GM23338 (cell line): ENCODE results near the gene ULBP2. TPM values are rescaled to one million over a fixed set of nuclear protein-coding genes. Genes with fewer than 3 reads are reported as not detected.

Experiments
- ATAC-seq: fragments of 200-7000 bp; cut with Tn5 transposase; 3 replicates; pipeline ENCODE4 v1.9.1; 2020
- DNase-seq: peaks from one replicate; pipeline ENCODE4 v3.0.0-alpha.2; 2015; ENCODE audit warnings: low spot score
- H2AFZ ChIP-seq: fragments of 200-600 bp; sonication (generic); 2 replicates; pipeline ENCODE4 v1.8.0; 2016; ENCODE audit warnings: antibody characterized with exemption, mild to moderate bottlenecking, moderate library complexity
- H3F3A ChIP-seq: fragments of 200-600 bp; sonication (generic); replicated peaks from 2 replicates; pipeline ENCODE4 v1.8.0; 2017; ENCODE audit warnings: antibody characterized with exemption, mixed run types, low read depth
- H3K27ac ChIP-seq: fragments of 200-600 bp; sonication (generic); 2 replicates; pipeline ENCODE4 v1.6.1; 2016; ENCODE audit warnings: low read depth
- H3K27me3 ChIP-seq: fragments of 200-600 bp; sonication (generic); 2 replicates; pipeline ENCODE4 v1.8.0; 2016; ENCODE audit warnings: mild to moderate bottlenecking, mixed run types, moderate library complexity; ENCODE audit not compliant: insufficient read depth
- H3K36me3 ChIP-seq: fragments of 200-600 bp; sonication (generic); 2 replicates; pipeline ENCODE4 v1.8.0; 2016; ENCODE audit warnings: mild to moderate bottlenecking; ENCODE audit not compliant: insufficient read depth
- H3K4me1 ChIP-seq: fragments of 200-600 bp; sonication (generic); 2 replicates; pipeline ENCODE4 v1.8.0; 2016; ENCODE audit warnings: mild to moderate bottlenecking, moderate library complexity; ENCODE audit not compliant: insufficient read depth
- H3K4me2 ChIP-seq: fragments of 200-600 bp; sonication (generic); 2 replicates; pipeline ENCODE4 v1.7.1; 2017; ENCODE audit warnings: mixed run types
- H3K4me3 ChIP-seq: fragments of 200-600 bp; sonication (generic); 2 replicates; pipeline ENCODE4 v1.6.1; 2016; ENCODE audit warnings: mixed run types
- H3K79me2 ChIP-seq: fragments of 200-600 bp; sonication (generic); replicated peaks from 2 replicates; pipeline ENCODE4 v1.8.0; 2017; ENCODE audit warnings: mild to moderate bottlenecking; ENCODE audit not compliant: insufficient read depth
- H3K9me2 ChIP-seq: fragments of 200-600 bp; sonication (generic); 2 replicates; pipeline ENCODE4 v1.8.0; 2017; ENCODE audit not compliant: insufficient read depth
- H4K20me1 ChIP-seq: fragments of 200-600 bp; sonication (generic); replicated peaks from 2 replicates; pipeline ENCODE4 v1.8.0; 2017; ENCODE audit warnings: mild to moderate bottlenecking; ENCODE audit not compliant: insufficient read depth
- H3K27ac Mint-ChIP-seq: 2 replicates; pipeline ENCODE4 v1.8.0; 2020; ENCODE audit warnings: inconsistent platforms, mild to moderate bottlenecking, moderate library complexity, mixed read lengths
- H3K27me3 Mint-ChIP-seq: 3 replicates; pipeline ENCODE4 v1.8.0; 2022; ENCODE audit warnings: low read depth, mild to moderate bottlenecking, moderate library complexity, mixed read lengths, inconsistent platforms; ENCODE audit not compliant: insufficient read depth, poor library complexity
- H3K36me3 Mint-ChIP-seq: 3 replicates; pipeline ENCODE4 v1.8.0; 2021; ENCODE audit warnings: low read depth, mild to moderate bottlenecking, inconsistent platforms, moderate library complexity, mixed read lengths
- H3K4me1 Mint-ChIP-seq: 3 replicates; pipeline ENCODE4 v1.8.0; 2020; ENCODE audit warnings: mild to moderate bottlenecking, inconsistent platforms, mixed read lengths
- H3K4me3 Mint-ChIP-seq: 3 replicates; pipeline ENCODE4 v1.8.0; 2021; ENCODE audit warnings: moderate library complexity, mild to moderate bottlenecking, inconsistent platforms, mixed read lengths
- H3K9me3 Mint-ChIP-seq: 3 replicates; pipeline ENCODE4 v1.8.0; 2020; ENCODE audit warnings: moderate library complexity, mild to moderate bottlenecking, inconsistent platforms, mixed read lengths
- CREB1 ChIP-seq: fragments of 250-450 bp; sonication (Bioruptor Pico); IDR thresholded peaks from 2 replicates; pipeline ENCODE4 v1.5.0; 2020; ENCODE audit warnings: low read depth, mild to moderate bottlenecking, moderate library complexity
- CTCF ChIP-seq, 2 experiments: fragments of 200-600 bp in 1 of 2; sonication (generic) in 1 of 2; conservative IDR thresholded peaks; 2 replicates each; pipeline versions ENCODE4 v1.5.1 to v1.6.1; 2016 to 2017; ENCODE audit warnings: antibody characterized with exemption in 2 of 2, low read depth in 2 of 2, mild to moderate bottlenecking in 2 of 2, moderate library complexity in 1 of 2
- ETS1 ChIP-seq: IDR thresholded peaks from 2 replicates; pipeline ENCODE4 v1.6.1; 2016; ENCODE audit warnings: antibody characterized with exemption
- EZH2 ChIP-seq: fragments of 200-600 bp; sonication (generic); IDR thresholded peaks from one replicate; pipeline ENCODE4 v1.8.0; 2017; ENCODE audit warnings: antibody characterized with exemption, mild to moderate bottlenecking, low read depth; ENCODE audit not compliant: unreplicated experiment
- EZH2phosphoT487 ChIP-seq: fragments of 200-600 bp; sonication (generic); IDR thresholded peaks from one replicate; pipeline ENCODE4 v1.8.1; 2018; ENCODE audit warnings: antibody characterized with exemption; ENCODE audit not compliant: unreplicated experiment
- NANOG ChIP-seq: IDR thresholded peaks from 2 replicates; pipeline ENCODE4 v1.6.1; 2016; ENCODE audit warnings: antibody characterized with exemption, borderline replicate concordance
- POLR2AphosphoS5 ChIP-seq: IDR thresholded peaks from 2 replicates; pipeline ENCODE4 v1.6.1; 2016; ENCODE audit warnings: antibody characterized with exemption, low read depth
- REST ChIP-seq: IDR thresholded peaks from one replicate; pipeline ENCODE4 v1.6.1; 2018; ENCODE audit warnings: antibody characterized with exemption; ENCODE audit not compliant: unreplicated experiment
- STAT1 ChIP-seq: IDR thresholded peaks from one replicate; pipeline ENCODE4 v1.6.1; 2016; ENCODE audit warnings: antibody characterized with exemption; ENCODE audit not compliant: unreplicated experiment
- ZNF114 ChIP-seq: fragments of 250-450 bp; sonication (Bioruptor Pico); IDR thresholded peaks from 2 replicates; pipeline ENCODE4 v1.5.0; 2020; ENCODE audit warnings: mild to moderate bottlenecking, moderate library complexity
- polyA plus RNA-seq: library from polyadenylated mRNA; unstranded; fragments of >200 nt; fragmentation: Nextera tagmentation; extraction: Ambion mirVana; gene quantifications from 2 replicates; pipeline ENCODE4 v1.2.1, GENCODE V29; 2016
- total RNA-seq: library from RNA; depleted of rRNA; stranded (reverse); fragments of >200 nt; shearing (Covaris generic); gene quantifications from 2 replicates; pipeline ENCODE4 v1.2.3, GENCODE V29; 2014

Gene ULBP2
- total and polyA plus RNA-seq, 2 experiments from 2014 or later = not detected

- ATAC-seq = no peak
- Histone ChIP-seq H2AFZ (no peak overlapping the region), H4K20me1 (no peaks in the 10 kb centered on the region), H3K27ac (no peak overlapping the region), H3K36me3 (no peaks in the 10 kb centered on the region; the same call in 1 of the 2 replicates), H3F3A (no peaks in the 10 kb centered on the region), H3K9me2 (no peaks in the 10 kb centered on the region), H3K79me2 (no peaks in the 10 kb centered on the region), H3K4me3 (no peak overlapping the region), H3K27me3 (no peaks in the 10 kb centered on the region), H3K4me1 (no peaks in the 10 kb centered on the region), H3K4me2 (no peak overlapping the region)
- Mint-ChIP-seq H3K36me3 (peaks cover 14% of the 10 kb centered on the region), H3K27ac (no peak overlapping the region), H3K9me3 (peaks cover 44% of the 10 kb centered on the region), H3K4me1 (no peaks in the 10 kb centered on the region), H3K27me3 (peaks cover 4% of the 10 kb centered on the region), H3K4me3 (no peak overlapping the region)
- DNase-seq = no peak
- TF ChIP-seq REST = no peak
- no peak for TF ChIP-seq POLR2AphosphoS5
- no peak for TF ChIP-seq ZNF114
Measured at GRCh38 chr6:149909701-149910470, 31.9 kb upstream of the ULBP2 start.

- Histone ChIP-seq H3K9me2 (no peaks in the 10 kb centered on the region), H3F3A (no peaks in the 10 kb centered on the region), H3K4me3 (no peak overlapping the region), H3K79me2 (no peaks in the 10 kb centered on the region), H3K36me3 (no peaks in the 10 kb centered on the region; the same call in 1 of the 2 replicates), H3K4me2 (no peak overlapping the region), H4K20me1 (no peaks in the 10 kb centered on the region), H3K27me3 (no peaks in the 10 kb centered on the region), H3K27ac (no peak overlapping the region), H2AFZ (no peak overlapping the region), H3K4me1 (no peaks in the 10 kb centered on the region)
- Mint-ChIP-seq H3K36me3 (peaks cover 14% of the 10 kb centered on the region), H3K4me1 (no peaks in the 10 kb centered on the region), H3K27me3 (peaks cover 4% of the 10 kb centered on the region), H3K4me3 (no peak overlapping the region), H3K27ac (no peak overlapping the region), H3K9me3 (peaks cover 44% of the 10 kb centered on the region)
- no peak for DNase-seq
- no peak for ATAC-seq
- no peak for TF ChIP-seq NANOG
- TF ChIP-seq REST = no peak
- TF ChIP-seq EZH2 = no peak
- no peak for TF ChIP-seq ZNF114
- TF ChIP-seq ETS1 = no peak
- TF ChIP-seq STAT1 = no peak
- TF ChIP-seq CREB1 (CRISPR knock-in tag) = no peak
- TF ChIP-seq EZH2phosphoT487 = no peak
- no peak for TF ChIP-seq CTCF (conservative IDR thresholded peaks at IDR 0.05; ENCODE audit: low read depth in 2 of 2)
Measured at GRCh38 chr6:149910721-149911151, 31.1 kb upstream of the ULBP2 start.
